CMK (cell line): ENCODE measurements around the gene SMAD6.
A peak's percentile ranks its signal among the peaks of the same experiment; 100 is the strongest.
"Not testable (repeated sequence)": the region's sequence is repeated elsewhere in the genome, so short reads cannot be mapped to it uniquely, and the experiment has no call there.

Experiments
- DNase-seq: peaks from one replicate; pipeline ENCODE4 v3.0.0-alpha.2; 2010; ENCODE audit warnings: low read depth

The SMAD6 gene

DNA sequence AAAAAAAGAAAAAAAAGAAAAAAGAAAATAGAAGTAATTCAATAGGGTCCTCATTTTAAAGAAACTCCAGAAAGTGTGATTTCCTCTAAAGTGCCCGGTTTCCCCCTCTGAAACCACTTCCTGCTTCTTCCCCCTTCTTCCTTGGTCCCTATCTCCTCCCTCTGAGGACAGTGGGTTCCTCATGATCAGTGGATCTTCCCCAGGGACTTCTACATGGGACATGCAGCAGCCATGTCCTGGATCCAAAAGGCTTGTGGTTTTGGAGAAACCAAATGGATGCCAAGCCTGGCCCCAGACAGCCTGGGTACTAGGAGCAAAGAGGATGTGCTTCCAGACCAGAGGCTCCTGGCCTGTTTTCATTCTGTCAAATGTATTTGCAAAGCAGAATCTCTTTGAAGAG, 26.6 kb upstream of the SMAD6 start:
- DNase-seq, result no peak

DNA sequence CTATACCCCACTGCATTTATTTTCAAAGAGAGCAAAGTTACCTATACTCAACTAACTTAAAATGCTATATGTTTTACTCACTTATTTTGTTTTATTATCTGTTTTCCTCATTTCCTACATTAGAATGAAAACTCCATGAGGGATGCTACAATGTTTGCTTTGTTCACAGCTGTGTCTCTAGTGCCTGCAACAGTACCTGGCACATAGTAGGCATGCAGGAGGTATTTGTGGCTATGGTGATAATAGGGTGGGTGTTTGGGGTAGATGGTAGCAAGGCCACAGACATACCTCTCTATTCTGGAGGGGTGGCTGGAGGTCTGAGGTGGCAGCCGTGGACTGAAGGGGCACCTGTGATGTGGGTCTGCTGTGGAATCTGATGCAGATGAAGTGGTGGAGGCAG, 24.7 kb upstream of the SMAD6 start:
- DNase-seq, result no peak

DNA sequence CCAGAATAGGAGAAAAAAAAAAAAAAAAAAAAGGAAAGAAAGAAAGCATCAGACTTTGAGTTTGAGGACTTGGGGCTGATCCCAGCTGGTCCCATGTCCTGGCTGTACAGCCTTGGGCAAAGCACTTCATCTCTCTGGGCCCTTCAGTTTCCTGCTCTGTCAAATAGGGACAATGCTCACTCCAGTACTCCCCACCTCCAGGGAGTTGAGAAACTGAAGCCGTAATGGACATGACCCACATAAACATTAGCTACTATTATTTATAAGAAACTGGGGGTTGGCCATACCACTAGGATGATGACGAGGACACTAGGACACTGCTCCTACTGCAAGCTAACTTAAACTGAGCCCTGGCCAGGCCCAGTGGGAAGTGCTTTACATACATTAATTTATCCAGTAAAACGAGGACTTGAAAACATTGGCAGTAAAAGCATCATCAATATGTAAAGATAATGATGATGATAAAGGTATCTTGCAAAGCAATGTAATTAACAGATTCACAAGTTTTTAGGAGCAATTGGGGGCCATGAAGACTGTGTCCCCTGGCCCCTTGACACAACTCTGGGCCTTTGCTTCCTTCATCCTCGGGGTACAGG, 22.9 kb upstream of the SMAD6 start:
- DNase-seq, result no peak

DNA sequence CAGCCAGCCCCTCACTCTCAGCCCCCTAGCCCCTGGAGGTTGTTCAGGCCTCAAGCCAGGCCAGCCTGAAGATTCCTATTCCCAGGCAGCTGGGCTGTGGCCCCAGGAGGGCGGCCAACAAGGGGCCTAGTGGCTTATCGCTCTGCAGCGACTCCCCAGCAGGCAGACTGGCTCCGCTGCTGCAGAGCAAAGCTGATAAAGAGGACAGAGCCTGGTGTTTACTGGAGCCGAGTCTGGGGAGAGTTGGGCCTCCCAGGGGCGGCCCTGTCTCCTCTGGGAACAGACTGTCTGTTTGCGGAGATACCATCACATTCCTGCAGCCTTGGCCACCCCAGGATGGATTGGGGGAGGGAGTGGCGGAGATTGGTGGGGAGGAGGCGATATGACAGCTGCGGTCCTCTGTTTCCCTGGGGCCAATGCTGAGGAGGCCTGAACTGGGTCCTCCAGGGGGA, 22.4 kb upstream of the SMAD6 start:
- peak; percentile 77 for DNase-seq

DNA sequence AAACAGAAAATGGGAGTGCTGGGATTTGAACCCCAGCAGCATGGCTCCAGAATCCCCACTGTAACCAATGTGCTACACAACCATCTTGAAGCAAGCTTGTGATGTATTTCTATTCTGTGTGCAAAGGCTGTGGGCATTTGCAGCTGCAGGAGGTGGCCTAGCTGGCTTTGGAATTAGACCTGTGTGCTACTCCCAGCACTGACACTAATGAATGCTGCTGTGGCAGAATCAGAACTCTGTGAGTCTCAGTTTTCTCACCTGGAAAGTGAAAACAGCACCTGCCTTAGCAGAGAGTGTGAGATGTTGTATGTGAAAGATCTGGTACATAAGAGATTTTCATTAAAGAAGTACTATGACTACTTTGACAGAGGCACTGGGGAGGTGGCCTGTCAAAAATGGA, 21.5 kb upstream of the SMAD6 start:
- no peak for DNase-seq

DNA sequence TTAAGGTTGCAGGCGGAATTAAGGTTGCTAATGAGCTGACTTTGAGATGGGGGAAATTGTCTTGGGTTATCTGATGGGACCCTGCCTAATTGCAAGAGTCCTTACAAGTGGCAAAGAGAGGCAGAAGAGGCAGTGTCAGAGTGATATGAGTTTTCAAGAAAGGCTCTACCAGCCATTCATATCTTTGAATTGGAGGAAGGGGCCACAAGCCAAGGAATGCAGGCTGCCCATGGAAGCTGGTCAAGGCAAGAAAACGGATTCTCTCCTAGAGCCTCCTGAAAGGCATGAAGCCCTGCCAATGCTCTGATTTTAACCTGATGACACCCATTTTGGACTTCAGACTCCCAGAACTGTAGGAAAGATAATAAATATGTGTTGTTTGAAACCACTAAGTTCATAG, 20.6 kb upstream of the SMAD6 start:
- DNase-seq, result no peak

DNA sequence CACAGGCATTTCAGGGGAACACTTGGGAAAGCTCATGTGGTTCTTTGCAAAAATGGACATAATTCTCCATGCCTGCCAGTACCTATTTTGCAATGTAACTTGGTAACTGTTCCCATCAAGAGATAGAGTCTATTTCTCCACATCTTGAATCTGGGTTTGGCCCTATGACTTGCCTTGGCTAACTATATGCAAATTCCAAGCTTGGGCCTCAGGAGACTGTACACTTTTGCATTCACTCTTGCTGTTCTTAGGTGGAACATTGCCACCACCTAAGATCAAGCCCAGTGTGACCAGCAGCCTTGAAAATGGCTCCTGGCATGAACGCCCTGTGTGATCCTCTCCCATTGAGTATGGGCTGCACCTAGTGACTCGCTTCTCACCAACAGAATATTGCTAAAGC, 19.8 kb upstream of the SMAD6 start:
- DNase-seq, result no peak

DNA sequence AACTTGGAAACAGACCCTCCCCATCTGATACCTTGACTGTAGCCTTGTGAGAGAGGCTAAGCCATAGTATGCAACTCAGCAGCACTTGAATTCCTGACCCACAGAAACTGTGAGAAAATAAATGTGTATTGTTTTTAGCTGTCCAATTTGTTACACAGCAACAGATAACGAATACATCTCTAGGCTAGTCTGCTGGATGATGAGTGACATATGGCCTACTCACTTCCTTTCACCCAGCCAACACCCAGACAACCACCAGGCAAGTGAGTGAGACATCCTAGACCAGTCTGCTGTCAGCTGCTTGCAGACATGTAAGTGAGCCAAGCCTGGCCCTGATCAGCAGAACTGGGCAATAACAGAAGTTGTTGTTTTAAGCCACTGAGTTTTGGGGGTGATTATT, 19.2 kb upstream of the SMAD6 start:
- no peak for DNase-seq

DNA sequence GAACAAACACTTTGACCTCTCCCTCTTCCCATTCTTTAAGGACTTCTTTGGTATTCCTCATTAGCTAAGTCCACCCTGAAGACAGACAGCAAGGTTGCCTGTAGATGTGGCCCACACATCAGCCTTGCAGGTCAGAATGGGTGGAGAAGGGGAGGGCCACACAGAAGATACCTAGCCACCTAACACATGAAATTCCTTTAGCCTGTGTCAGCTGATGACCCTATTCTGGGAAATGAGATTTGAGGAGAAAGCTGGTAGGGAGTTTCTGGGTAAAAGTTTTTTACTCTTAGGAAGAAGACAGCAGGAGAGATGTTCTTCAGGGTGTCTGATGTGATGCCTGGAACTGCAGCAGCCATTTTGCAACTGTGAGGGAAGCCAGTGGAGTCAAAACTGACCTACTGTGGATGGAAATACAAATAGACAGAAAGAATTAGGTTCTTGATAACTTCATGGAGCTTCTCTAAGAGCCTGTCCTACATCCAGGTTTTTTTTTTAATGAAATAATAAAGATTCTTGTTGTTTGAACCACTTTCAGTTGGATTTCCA, 17.8 kb upstream of the SMAD6 start:
- DNase-seq, result no peak

DNA sequence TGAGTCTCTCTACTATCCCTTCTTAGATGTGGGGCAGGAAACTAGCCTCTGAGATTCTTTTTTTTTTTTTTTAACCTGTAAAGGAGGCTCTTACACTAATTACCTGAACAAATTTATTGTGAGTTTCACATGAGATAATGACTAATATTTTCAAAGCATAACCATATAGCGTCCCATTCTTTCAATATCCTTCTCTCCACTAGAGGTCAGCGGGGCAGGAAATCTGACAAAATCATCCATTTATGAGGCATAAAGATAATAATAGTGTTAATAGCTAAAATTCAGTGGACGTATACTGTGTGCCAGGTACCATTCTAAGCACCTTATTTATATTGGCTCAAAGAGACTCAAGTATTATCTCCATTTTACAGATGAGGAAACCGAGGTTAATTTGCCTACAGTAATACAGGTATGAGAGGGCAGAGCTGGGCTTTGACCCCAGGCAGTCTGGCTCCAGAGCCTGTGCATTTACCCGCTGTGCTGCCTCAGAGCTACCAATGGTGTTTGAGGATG, 16.3 kb upstream of the SMAD6 start:
- no peak for DNase-seq

DNA sequence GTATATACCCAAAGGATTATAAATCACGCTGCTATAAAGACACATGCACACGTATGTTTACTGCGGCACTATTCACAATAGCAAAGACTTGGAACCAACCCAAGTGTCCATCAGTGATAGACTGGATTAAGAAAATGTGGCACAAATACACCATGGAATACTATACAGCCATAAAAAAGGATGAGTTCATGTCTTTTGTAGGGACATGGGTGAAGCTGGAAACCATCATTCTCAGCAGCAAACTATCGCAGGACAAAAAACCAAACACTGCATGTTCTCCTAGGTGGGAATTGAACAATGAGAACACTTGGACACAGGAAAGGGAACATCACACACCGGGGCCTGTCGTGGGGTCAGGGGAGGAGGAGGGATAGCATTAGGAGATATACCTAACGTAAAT, 11.1 kb upstream of the SMAD6 start:
- not testable (repeated sequence) for DNase-seq

DNA sequence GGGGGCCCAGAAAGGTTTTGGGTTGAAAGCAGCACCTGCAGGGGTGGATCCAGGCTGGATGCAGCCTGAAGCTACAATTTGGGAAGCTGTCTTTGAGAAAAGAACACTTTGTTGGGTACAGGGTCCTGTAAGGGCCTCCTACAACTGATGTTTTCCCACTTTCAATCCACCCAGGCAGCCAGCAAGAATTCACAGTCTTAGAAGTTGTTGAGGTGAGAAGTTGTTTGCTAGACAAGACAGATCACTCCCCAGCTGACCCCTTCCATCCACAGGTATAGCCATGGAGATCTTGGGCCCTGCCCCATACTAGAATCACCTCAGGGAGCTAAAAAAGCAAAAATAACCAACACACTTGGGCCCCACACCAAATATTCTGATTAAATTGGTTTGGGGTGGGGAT, 10.3 kb upstream of the SMAD6 start:
- no peak for DNase-seq

DNA sequence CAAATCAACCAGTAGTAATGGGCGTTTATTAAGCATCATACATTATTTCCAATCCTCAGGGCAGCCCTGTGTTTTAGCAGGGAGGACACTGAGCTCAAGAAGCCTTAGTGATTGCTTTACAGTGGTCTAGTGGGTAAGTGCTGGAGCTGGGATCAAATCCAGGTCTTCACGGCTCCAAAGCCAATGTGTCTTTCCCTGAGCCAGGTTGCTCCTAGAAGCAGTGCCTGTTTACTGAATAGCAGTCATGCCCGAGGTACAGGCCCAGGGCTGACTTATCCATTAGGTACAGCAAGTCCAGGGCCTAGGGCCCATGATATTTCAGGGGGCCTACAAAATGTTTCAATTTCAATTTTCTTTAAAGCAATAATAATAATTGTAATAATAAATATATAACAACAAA, 9.6 kb upstream of the SMAD6 start:
- DNase-seq, result no peak

DNA sequence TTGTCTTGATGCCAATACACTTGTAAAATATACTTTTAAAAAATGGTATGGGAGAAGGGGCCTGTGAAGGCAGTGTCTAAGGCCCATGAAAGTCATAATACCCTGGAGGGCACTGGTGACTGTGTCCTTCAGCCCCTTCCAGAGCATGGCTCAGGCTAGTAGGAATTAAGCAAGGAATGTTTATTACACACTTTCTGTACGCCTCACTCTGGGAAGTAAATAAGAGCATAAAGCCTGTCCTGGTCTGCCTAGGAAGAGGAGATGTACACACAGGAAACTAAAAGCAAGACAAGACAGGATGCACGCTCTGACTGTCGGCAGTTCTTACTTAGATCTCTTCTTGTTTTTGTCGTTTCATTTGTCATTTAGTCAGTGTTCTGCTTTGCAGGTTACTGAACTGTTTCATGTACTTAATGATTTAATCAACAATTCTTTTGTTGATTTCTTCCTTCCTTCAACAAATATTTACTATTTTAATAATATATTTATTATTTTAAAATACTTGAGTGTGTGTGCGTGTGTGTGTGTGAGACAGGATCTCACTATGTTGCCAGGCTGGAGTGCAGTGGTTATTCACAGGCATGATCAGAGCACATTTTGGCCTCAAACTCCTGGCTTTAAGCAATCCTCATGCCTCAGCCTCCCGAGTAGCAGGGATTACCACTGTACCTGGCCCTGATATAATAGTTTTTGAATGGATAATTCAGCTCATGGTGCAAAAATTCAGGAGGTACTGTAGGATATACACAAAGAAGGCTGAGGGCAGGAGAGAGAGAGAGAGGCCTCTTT, 9.0 kb upstream of the SMAD6 start:
- DNase-seq, result no peak

DNA sequence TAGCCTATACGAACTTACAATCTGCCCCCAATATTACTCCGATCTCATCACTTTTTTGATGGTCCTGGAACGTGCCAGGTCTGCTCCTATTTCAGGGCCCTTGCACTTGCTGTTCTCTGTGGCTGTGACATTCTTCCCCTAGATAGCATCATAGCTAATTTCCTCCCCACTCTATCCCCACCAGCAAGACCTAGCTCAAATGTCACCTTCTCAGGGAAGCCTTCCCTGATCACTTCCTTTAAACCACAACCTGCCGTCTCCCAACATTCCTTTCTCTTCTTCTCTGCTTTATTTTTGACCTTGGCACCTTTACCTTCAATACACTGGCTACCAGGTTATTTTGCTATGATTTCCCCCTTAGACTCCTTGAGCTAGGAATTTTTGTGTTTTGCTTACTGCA, 5.3 kb upstream of the SMAD6 start:
- DNase-seq, result no peak

DNA sequence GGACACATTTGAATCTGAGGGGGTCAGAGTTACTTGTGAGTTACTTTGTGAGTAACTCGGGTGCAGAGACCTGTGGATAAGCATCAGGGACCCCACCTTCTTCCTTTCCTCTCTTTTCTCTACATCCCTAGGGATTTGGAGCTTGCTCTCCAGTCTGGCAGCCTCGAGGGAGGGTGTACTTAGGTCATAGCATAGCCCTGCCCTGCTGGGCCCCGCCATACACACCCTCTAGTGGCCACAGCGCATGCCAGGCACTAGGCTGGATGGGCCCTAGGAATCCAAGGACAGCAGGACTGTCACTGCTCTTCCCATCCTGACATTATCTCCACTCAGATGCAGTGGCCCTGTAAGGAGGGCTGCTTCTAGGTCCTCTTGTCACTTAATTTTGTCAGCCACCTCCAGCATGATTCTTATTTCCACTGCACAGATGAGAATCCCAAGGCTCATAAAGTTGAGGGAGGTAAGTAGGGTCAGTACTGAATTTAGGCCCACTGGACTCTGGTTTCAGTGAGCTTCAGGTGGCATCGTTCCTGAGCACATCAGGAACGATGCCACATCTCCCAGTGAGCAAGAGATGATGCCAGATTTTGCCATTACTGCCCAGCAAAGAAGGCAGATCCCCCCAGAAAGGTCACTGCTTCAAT, 3.6 kb upstream of the SMAD6 start:
- DNase-seq, result peak; percentile 40

DNA sequence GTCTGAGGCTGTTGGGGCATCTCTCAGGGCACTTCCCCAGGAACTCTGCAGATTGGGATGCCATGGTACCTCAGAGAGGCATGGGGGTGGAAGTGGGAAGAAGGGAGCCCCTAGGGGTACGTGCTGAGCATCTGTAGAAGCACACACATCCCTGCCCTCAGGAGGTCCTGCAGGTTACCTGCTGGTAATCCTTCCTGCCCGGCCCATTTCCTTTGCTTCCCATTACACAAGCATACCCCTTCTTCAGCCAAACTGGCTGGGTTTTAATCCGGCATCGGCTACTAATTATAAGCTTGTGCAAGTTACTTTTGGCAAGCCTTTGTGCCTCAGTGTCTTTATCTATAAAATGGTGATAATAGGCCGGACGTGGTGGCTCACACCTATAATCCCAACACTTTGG, 3.1 kb upstream of the SMAD6 start:
- no peak for DNase-seq

DNA sequence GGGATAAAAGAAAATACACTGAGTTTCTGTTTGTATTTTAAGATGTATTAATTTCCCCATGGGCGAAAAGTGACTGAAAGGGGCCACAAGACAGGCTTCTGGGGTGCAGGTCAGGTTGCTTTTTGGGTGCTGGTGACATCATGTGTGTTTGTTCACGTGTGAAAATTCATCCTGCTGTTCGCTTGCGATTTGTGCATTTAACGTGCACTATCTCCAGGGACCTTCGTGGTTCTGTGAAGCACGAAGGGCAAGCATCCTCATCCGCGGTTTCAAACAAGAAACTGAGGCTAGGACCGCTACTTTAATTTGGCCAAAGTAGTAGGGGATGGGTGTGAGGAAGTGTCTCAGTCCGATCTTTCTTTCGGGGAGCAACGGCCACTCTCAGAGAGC, 1.6 kb upstream of the SMAD6 start:
- no peak for DNase-seq

DNA sequence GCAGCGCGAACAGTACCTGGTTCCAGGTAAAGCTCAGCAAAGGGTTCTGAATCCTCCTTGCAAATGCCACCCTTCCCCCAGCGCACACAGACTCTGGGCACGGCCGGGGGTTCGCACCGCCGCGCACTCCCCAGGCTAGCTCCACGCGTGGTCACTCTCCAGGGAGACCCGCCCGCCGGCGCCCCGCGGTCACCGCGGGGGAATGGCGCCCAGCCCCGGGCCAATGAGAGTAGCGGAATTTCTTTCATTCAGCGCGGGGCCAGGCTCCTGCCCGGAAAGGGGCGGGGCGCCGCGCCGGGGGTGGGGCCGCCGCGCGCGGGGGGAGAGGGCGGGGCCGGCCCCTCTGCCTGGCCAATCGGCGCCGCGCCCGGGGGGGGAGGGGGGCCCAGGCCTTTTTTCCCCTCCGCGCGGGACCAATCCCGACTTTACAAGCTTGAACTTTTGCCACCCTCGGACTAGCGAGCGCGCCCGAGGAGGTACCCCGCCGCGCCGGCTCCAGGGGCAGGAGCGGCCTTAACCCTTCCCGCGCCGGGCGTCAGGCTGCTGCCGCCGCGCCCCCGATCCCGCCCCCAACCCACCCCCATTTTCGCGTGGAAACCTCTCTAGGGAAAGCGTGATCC, 1.1 kb upstream of the SMAD6 start:
- peak; percentile 73 for DNase-seq

DNA sequence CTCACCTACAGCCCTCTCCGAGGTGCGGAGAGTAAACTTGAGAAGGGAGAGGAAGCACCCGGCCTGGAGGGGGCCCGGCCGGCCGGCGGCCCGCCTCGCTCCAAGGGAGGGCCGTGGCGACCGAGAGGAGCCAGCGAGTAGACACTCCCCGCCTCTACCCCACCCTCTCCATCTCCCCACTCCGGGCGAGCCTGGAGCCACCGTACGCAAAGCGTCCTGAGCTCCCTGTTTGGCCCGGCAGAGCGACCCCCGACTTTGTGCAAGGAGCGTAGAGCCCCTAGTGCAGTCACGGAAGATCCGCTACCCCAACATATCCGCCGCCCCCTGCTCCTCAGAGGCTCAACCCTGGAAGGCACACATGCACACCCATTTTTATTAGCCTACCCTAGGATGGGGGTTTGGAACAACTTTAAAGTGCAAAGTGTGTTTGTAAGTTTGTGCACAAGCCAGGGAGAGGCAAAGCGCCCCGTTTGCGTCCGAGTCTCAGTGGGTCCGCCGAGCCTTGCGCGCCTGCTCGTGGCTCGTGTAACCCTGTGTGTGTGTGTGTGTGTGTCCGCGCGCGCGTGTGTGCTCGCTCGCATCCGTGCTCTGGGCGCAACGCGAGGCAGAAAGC, 508 bp upstream of the SMAD6 start:
- DNase-seq, result no peak

DNA sequence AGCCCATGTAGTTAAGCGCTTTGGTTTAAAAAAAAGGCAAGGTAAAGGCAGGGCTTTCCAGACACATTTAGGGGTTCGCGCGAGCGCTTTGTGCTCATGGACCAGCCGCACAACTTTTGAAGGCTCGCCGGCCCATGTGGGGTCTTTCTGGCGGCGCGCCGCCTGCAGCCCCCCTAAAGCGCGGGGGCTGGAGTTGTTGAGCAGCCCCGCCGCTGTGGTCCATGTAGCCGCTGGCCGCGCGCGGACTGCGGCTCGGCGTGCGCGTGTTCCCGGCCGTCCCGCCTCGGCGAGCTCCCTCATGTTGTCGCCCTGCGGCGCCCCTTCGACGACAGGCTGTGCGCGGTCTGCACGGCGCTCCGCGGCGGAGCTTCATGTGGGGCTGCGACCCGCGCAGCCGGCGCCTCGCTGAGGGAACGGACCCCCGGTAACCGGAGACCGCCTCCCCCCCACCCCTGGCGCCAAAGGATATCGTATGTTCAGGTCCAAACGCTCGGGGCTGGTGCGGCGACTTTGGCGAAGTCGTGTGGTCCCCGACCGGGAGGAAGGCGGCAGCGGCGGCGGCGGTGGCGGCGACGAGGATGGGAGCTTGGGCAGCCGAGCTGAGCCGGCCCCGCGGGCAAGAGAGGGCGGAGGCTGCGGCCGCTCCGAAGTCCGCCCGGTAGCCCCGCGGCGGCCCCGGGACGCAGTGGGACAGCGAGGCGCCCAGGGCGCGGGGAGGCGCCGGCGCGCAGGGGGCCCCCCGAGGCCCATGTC, 927 bp downstream of the SMAD6 start:
- no peak for DNase-seq
